GM12891 (cell line): Measurements from ENCODE around the gene CARD9.

Source experiments
- PAX5 ChIP-seq: IDR thresholded peaks from 2 replicates; pipeline ENCODE4 v1.6.1; 2011; ENCODE audit warnings: low read length, moderate library complexity, mild to moderate bottlenecking; ENCODE audit not compliant: insufficient read depth, severe bottlenecking
- POLR2A ChIP-seq: IDR thresholded peaks from 2 replicates; pipeline ENCODE4 v1.6.1; 2011; ENCODE audit warnings: low read depth, low read length, control low read depth
- POLR2AphosphoS5 ChIP-seq: IDR thresholded peaks from 2 replicates; pipeline ENCODE4 v1.6.1; 2011; ENCODE audit warnings: low read depth, low read length, control low read depth
- POU2F2 ChIP-seq: IDR thresholded peaks from 2 replicates; pipeline ENCODE4 v1.6.1; 2011; ENCODE audit warnings: low read depth, mild to moderate bottlenecking, control low read depth, low read length, moderate library complexity
- SPI1 ChIP-seq: IDR thresholded peaks from 2 replicates; pipeline ENCODE4 v1.6.1; 2011; ENCODE audit warnings: low read depth, low read length, control low read depth
- TAF1 ChIP-seq: IDR thresholded peaks from 2 replicates; pipeline ENCODE4 v1.6.1; 2011; ENCODE audit warnings: low read depth, low read length, control low read depth

- TF ChIP-seq POLR2AphosphoS5, result no peak
- no peak for TF ChIP-seq POLR2A
- no peak for TF ChIP-seq SPI1
- no peak for TF ChIP-seq TAF1
- no peak for TF ChIP-seq PAX5
- no peak for TF ChIP-seq POU2F2
These were observed 35.8 kb downstream of the CARD9 start for GRCh38 chr9:136337416-136338395.
